WTC11 (cell line): Measurements from ENCODE around the gene VWF. TPM values are rescaled to one million over a fixed set of nuclear protein-coding genes. Genes with fewer than 3 reads are reported as not detected.

ENCODE experiments used
- ATAC-seq: fragments of 200-7000 bp; cut with Tn5 transposase; 2 replicates; pipeline ENCODE4 v1.10.0; 2021; ENCODE audit warnings: mild to moderate bottlenecking, moderate library complexity
- CTCF ChIA-PET: fragments of 300-600 bp; sonication (Branson Sonifier 250); formaldehyde crosslinking; loops from one replicate; lab custom pipeline; 2021; ENCODE audit warnings: antibody characterized with exemption; lab: Charles Lee
- POLR2A ChIA-PET: fragments of 350-600 bp; sonication (Branson Sonifier 250); formaldehyde crosslinking; loops from one replicate; lab custom pipeline; 2021; ENCODE audit warnings: antibody characterized with exemption; lab: Charles Lee
- DNase-seq: peaks from one replicate; pipeline ENCODE4 v3.0.0; 2021; ENCODE audit warnings: low spot score
- H3K27ac Mint-ChIP-seq: 2 replicates; pipeline ENCODE4 v1.8.0; 2021; ENCODE audit warnings: mixed read lengths
- H3K27me3 Mint-ChIP-seq: 2 replicates; pipeline ENCODE4 v1.8.0; 2021; ENCODE audit warnings: low read depth, mild to moderate bottlenecking, moderate library complexity, mixed read lengths
- H3K36me3 Mint-ChIP-seq: 2 replicates; pipeline ENCODE4 v1.8.0; 2021; ENCODE audit warnings: mixed read lengths
- H3K4me1 Mint-ChIP-seq: 2 replicates; pipeline ENCODE4 v1.8.0; 2022; ENCODE audit warnings: mixed read lengths
- H3K4me3 Mint-ChIP-seq: 2 replicates; pipeline ENCODE4 v1.8.0; 2021; ENCODE audit warnings: mild to moderate bottlenecking, moderate library complexity, mixed read lengths
- H3K9me3 Mint-ChIP-seq: 2 replicates; pipeline ENCODE4 v1.8.0; 2021; ENCODE audit warnings: mixed read lengths
- E2F1 ChIP-seq: sonication (generic); formaldehyde crosslinking; IDR thresholded peaks from 2 replicates; pipeline ENCODE4 v1.8.0; 2022; ENCODE audit warnings: mild to moderate bottlenecking, missing genetic modification reagents
- FOXK1 ChIP-seq: sonication (generic); formaldehyde crosslinking; IDR thresholded peaks from 2 replicates; pipeline ENCODE4 v1.8.0; 2022; ENCODE audit warnings: mild to moderate bottlenecking, moderate library complexity, missing genetic modification reagents
- FOXP4 ChIP-seq: sonication (generic); formaldehyde crosslinking; IDR thresholded peaks from 2 replicates; pipeline ENCODE4 v1.8.0; 2022; ENCODE audit warnings: mild to moderate bottlenecking, missing genetic modification reagents
- HMGA2 ChIP-seq: fragments of 250-450 bp; sonication (Bioruptor Pico); IDR thresholded peaks from 2 replicates; pipeline ENCODE4 v1.4.0; 2021; ENCODE audit warnings: mild to moderate bottlenecking, moderate library complexity
- MYBL2 ChIP-seq: sonication (generic); formaldehyde crosslinking; IDR thresholded peaks from 2 replicates; pipeline ENCODE4 v1.8.1; 2023; ENCODE audit warnings: mild to moderate bottlenecking, moderate library complexity, missing genetic modification reagents
- NFE2L1 ChIP-seq: sonication (generic); formaldehyde crosslinking; IDR thresholded peaks from 2 replicates; pipeline ENCODE4 v1.8.1; 2023; ENCODE audit warnings: missing genetic modification reagents
- NFYB ChIP-seq: sonication (generic); formaldehyde crosslinking; conservative IDR thresholded peaks from 2 replicates; pipeline ENCODE4 v1.8.0; 2022; ENCODE audit warnings: low read depth, missing genetic modification reagents
- NR1H2 ChIP-seq: sonication (generic); formaldehyde crosslinking; IDR thresholded peaks from 2 replicates; pipeline ENCODE4 v1.9.0; 2021; ENCODE audit warnings: mild to moderate bottlenecking, moderate library complexity, missing genetic modification reagents
- PREB ChIP-seq: sonication (generic); formaldehyde crosslinking; IDR thresholded peaks from 2 replicates; pipeline ENCODE4 v1.8.1; 2022; ENCODE audit warnings: mild to moderate bottlenecking, missing genetic modification reagents, moderate library complexity, borderline replicate concordance
- RELA ChIP-seq: sonication (generic); formaldehyde crosslinking; IDR thresholded peaks from 2 replicates; pipeline ENCODE4 v1.8.1; 2022; ENCODE audit warnings: missing genetic modification reagents, mild to moderate bottlenecking, borderline replicate concordance
- USF2 ChIP-seq: sonication (generic); formaldehyde crosslinking; IDR thresholded peaks from 2 replicates; pipeline ENCODE4 v1.8.1; 2023; ENCODE audit warnings: mild to moderate bottlenecking, missing genetic modification reagents, moderate library complexity
- ZNF232 ChIP-seq: sonication (generic); formaldehyde crosslinking; IDR thresholded peaks from 2 replicates; pipeline ENCODE4 v1.8.0; 2022; ENCODE audit warnings: mild to moderate bottlenecking, missing genetic modification reagents
- ZNF281 ChIP-seq: sonication (generic); formaldehyde crosslinking; IDR thresholded peaks from 2 replicates; pipeline ENCODE4 v1.8.0; 2023; ENCODE audit warnings: mild to moderate bottlenecking, missing genetic modification reagents
- ZNF396 ChIP-seq: fragments of 250-450 bp; sonication (Bioruptor Pico); IDR thresholded peaks from 2 replicates; pipeline ENCODE4 v1.8.0; 2021; ENCODE audit warnings: mild to moderate bottlenecking, moderate library complexity, borderline replicate concordance
- ZNF423 ChIP-seq: fragments of 250-450 bp; sonication (Bioruptor Pico); IDR thresholded peaks from 2 replicates; pipeline ENCODE4 v2.1.2; 2022; ENCODE audit warnings: mild to moderate bottlenecking, moderate library complexity
- ZSCAN18 ChIP-seq: fragments of 250-450 bp; sonication (Bioruptor Pico); IDR thresholded peaks from 2 replicates; pipeline ENCODE4 v2.1.2; 2022; ENCODE audit warnings: mild to moderate bottlenecking, moderate library complexity
- total RNA-seq: library from RNA; stranded (reverse); gene quantifications from 3 replicates; pipeline ENCODE4 v1.2.3, GENCODE V29; 2021

Gene VWF
- total RNA-seq, 1 experiment from 2014 or later, result 0.48 TPM

GRCh38 chr12:6096527-6096926, 27.9 kb downstream of the VWF start:
- ChIA-PET CTCF (no interaction called here), POLR2A (no interaction called here)
- Mint-ChIP-seq H3K36me3 (peaks cover 2% of the 10 kb centered on the region; the same call in 1 of the 2 replicates), H3K4me1 (peaks cover 3% of the 10 kb centered on the region; the same call in 1 of the 2 replicates), H3K9me3 (peaks cover 13% of the 10 kb centered on the region), H3K27ac (no peak overlapping the region), H3K4me3 (no peak overlapping the region), H3K27me3 (peaks cover 7% of the 10 kb centered on the region)
- ATAC-seq (no peak), DNase-seq (no peak)
- TF ChIP-seq ZNF232 (no peak), FOXK1 (no peak), RELA (no peak), PREB (no peak), ZNF396 (CRISPR knock-in tag) (no peak), E2F1 (CRISPR knock-in tag) (no peak), MYBL2 (CRISPR knock-in tag) (no peak), NFYB (no peak), NR1H2 (no peak), ZNF281 (CRISPR knock-in tag) (no peak), FOXP4 (CRISPR knock-in tag) (no peak), HMGA2 (no peak)

GRCh38 chr12:6095269-6095668, 29.2 kb downstream of the VWF start:
- ChIA-PET POLR2A (no interaction called here), CTCF (no interaction called here)
- H3K4me3 Mint-ChIP-seq, result no peak overlapping the region
- H3K27me3 Mint-ChIP-seq, result peaks cover 12% of the 10 kb centered on the region
- H3K36me3 Mint-ChIP-seq, result peaks cover 2% of the 10 kb centered on the region; the same call in 1 of the 2 replicates
- ATAC-seq (no peak), DNase-seq (no peak)
- H3K27ac Mint-ChIP-seq, result no peak overlapping the region
- TF ChIP-seq ZSCAN18 (CRISPR knock-in tag), result no peak
- peaks cover 5% of the 10 kb centered on the region for H3K4me1 Mint-ChIP-seq
- peaks cover 13% of the 10 kb centered on the region for H3K9me3 Mint-ChIP-seq

GRCh38 chr12:6093764-6094163, 30.7 kb downstream of the VWF start:
- H3K9me3 Mint-ChIP-seq, result peaks cover 13% of the 10 kb centered on the region
- POLR2A ChIA-PET, result no interaction called here
- no peak for ATAC-seq
- no peak for DNase-seq
- no peak overlapping the region for H3K4me3 Mint-ChIP-seq
- H3K36me3 Mint-ChIP-seq, result peaks cover 2% of the 10 kb centered on the region; the same call in 1 of the 2 replicates
- TF ChIP-seq ZNF423 (CRISPR knock-in tag) (no peak), USF2 (0 out of 2 replicates have a peak, but pooled peaks have one; percentile 15), NFE2L1 (CRISPR knock-in tag) (no peak)
- peaks cover 18% of the 10 kb centered on the region for H3K4me1 Mint-ChIP-seq
- no peak overlapping the region for H3K27ac Mint-ChIP-seq
- peaks cover 21% of the 10 kb centered on the region for H3K27me3 Mint-ChIP-seq
- CTCF ChIA-PET, result interaction anchor here (1.1 to 1.9 kb wide), 3 partner anchors 100 to 194 kb away, joined by 3 to 6 read pairs (median 5); no protein-coding TSS in a partner anchor
